Measurements from ENCODE around the gene ARL5C.
A peak's percentile ranks its signal among the peaks of the same experiment; 100 is the strongest.
"Not testable (repeated sequence)": the region's sequence is repeated elsewhere in the genome, so short reads cannot be mapped to it uniquely, and the experiment has no call there.

Gene ARL5C

DNA sequence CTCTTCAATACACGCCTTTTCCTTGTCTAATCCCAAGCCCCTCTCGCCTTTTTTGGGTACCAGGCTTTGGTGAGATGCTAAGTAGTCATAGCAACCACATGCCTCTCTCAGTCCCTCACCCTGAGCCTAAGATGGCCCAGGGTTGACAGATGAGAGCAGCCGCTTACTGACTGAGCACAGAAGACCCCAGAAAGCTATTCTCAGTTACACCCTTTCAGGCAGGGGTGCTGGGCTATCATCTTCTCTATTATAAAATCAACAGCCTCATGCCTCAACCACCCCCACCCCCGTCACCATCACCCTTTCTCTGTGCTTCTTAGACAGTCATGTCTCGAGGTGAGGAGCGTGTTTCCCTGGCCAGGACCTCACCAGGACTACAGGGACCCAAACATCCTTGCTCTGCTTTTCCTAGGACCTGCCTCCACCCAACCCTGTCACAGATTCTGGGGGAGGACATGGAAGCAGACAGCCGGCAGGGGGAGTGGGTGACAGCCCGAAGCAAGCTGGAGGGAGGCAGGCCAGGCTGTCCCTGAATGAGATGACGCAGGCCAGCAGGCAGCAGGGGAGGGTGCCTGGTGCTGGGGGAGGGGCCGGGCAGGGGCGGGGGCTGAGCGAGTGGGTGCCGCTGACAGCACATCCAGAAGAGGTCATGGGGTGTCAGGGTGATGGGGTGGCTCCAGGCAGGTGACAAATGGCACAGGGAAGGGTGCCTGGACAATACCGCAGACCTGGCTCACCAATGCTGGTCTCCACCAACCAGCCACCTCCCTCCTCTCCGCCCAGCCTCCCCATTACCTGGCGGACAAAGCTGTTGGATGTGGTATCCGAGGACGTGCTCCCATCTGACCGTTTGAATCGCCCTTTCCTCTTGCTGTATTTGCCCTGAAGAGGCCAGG is 28.4 kb upstream of the ARL5C start:
- DNase-seq, result no peak

DNA sequence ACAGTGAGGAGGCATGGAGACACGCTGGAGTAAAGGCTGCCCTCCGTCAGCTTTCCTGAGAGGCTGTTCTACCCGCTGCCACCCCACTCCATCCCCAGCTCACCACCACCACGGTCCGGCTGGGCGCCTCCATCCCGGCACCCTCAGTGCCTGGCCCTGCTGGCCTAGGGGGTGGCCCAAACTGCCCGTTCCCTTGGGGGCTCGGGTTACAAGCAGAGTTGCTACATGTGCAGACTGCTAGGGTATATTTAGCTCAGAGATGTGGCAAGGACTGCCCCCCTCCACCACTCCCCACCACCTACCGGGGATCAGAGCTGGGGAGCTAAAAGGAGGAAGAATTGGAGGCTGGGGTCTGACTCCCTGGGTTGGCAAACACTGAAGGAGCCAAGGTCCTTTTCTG is 27.4 kb upstream of the ARL5C start:
- no peak for DNase-seq

DNA sequence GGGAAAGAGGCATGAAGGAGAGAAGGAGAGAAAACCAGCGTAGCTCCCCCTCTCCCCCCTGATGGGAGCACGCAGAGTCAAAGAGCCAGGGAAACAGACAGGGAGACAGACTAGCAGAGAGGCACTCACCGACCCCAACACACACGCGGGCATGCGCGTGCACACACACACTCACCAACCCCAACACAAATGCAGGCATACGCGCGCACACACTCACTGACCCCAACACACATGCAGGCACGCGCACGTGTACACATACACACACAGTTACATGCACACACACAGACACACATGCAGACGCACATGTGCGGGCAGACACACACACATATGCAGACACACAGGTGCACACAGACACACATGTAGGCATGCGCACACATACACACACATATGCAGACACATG is 26.9 kb upstream of the ARL5C start:
- no peak for DNase-seq

DNA sequence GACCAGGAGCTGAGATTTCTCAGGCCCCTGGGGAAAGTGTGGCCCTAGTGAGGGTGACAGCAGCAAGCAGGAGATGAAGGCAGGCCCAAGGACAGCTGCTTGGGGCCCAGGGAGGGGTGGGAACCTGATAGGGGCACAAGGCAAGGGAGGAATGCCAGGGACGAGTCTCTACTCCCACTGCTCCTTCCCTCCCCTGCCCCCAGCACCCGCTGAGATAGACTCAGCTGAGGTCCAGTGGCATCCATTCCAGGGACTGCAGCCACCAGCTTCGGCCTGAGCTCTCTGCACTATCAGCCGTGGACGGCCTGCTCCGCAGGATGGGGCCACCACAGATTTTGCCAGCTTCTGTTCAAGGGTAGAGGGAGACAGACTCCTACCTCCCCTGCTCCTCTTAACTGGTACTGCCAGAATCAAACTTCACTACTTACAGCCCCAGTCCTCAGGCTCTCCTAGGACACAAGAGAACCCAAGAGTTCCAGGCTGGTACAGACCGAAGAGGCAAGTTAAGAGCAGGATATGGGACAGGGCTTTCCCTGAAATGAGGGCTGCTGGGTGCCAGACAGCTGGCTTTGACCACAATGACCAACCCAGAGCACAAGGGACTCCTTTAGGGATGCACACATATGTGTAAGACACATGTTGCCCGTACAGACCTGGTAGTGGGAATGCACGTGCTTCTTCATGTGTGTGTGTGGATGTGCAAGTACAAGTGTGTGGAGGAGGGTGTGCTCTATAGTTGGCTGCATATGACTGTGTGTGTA is 26.0 kb upstream of the ARL5C start:
- no peak for DNase-seq

DNA sequence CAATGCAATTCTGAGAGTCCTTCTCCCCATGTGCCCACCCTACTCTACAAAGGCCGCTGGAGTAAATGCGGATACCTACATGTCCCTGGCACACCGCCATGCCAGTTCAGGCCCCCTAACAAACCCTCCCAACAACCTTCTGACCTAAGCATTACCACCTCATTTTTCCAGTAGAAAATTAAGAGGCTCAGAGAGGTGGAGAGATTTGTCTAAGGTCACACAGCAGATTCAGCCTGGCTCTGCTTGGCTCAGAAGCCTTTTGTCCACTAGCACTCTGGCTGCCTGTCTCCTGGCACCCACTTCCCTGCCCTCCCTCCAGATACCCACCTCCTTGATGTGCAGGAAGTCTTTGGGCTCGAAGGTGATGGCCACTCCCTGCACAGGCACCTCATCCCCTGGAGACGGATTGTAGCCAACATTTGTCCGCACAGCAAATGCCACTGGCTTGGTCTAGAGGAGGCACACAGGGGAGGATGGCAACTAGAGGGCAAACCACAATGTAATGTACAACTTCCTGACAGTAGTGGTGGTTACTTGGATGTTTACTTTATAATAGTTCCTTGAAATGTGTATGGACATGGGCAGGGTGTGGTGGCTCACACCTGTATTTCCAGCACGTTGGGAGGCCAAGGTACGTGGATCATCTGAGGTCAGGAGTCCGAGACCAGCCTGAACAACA is 21.3 kb upstream of the ARL5C start:
- no peak for DNase-seq

DNA sequence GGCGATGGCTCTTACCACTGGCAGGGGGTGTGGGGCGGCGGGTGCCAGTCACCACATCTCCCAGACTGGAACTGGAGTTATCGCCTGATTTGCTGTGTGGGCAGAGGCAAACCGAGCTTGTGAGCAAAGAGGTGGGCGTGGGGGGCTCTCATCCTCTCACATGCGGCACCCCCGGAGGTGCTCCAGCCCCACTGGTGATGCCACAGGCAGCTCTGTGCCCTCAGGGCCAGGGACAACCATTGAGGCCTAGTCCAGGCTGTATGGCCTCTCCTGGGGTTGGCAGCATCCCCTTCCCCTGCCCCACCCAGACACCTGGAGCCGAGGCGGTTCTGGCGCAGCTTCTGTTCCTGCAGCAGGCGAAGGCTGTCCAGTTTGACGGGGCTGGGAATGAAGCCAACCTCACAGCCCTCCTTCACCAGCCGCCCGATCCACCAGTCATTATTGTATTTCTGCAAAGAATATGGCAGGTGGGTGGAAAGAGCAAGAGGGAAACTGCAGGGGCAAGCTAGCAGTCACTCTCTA is 20.6 kb upstream of the ARL5C start:
- DNase-seq, result no peak

DNA sequence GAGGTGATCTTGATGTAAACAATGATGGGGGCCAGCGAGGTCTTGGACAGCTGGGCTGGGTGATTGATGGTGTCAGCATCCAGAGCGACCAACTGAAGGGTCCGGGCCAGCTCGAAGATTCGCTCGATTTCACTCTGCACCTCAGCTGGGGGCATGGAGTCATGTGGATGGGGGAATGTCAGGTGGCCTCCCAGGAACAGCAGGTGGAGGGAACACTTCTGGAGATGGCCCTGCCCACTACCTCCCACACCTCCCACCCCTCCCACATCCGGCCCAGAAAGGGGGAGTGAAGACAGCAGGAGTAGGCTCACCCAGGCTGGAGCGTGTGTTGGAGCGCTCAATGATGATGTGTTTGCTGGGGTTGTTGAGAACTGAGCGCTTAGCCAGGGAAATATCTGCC is 17.8 kb upstream of the ARL5C start:
- DNase-seq, result no peak

DNA sequence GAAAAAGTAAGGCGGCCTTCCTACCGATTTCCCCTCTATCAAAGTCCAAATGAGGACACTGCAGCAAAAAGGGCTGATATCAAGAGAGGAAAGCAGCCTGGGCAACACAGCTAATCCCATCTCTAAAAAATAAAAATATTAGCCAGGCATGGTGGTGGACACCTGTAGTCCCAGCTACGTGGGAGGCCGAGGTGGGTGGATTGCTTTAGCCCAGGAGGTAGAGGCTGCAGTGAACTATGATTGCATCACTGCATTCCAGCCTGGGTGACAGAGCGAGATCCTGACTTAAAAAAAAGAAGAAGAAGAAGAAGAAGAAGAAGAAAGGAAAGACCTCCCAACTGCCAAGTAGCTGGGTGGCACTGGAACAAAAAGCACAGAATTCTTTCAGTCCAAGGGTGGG is 17.1 kb upstream of the ARL5C start:
- DNase-seq, result no peak

DNA sequence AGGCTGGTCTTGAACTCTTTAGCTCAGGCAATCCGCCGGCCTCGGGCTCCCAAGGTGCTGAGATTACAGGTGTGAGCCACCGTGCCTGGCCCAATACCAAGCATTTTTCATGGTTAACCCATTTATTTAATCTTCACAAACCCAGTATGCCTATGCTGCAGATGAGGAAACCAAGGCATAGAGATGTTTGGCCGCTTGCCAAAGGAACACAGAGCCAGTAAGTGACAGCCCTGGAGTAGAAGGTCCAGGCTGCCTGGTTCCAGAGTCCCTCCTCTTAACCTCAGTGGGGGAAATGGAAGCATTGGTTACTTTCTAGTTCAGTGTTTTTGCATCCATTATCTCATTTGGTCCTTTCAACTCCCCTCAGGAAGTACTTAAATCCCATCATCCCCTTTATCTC is 15.3 kb upstream of the ARL5C start:
- DNase-seq, result no peak

DNA sequence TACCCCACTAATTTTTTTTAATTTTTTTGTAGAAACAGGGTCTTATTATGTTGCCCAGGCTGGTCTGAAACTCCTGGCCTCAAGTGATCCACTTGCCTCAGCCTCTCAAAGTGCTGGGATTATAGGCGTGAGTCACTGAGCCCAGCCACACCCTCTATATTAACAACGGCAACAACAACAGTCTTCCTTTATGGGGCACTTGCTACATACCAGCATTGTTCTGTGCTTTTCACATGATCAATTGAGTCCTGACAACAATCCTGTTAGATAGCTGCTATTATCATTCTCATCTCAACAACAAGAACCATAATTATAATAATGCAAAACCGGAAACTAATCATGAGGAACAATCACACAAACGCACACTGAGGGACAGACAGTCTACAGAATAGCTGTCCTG is 12.6 kb upstream of the ARL5C start:
- no peak for DNase-seq

DNA sequence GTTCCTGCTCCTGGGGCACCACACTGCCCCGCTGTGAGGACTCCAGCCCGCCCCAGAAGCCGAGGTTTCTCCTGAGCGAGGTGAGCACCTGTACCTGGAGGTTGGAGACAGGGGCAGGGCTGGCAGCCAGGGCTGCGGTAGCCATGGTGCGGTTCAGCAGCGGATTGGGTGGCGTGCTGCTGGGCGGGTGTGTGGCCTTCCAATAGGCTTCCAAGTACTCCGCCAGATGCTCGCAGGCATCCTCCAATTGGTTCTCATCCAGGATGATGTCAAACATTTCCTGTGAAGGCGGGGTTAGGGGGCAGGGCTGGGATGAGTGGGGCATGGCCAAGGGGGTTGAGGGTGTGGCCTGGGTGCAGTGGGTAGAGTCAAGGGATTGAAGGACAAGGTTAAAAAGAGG is 11.3 kb upstream of the ARL5C start:
- peak in 1 of 3 experiments; percentile 5 for DNase-seq

DNA sequence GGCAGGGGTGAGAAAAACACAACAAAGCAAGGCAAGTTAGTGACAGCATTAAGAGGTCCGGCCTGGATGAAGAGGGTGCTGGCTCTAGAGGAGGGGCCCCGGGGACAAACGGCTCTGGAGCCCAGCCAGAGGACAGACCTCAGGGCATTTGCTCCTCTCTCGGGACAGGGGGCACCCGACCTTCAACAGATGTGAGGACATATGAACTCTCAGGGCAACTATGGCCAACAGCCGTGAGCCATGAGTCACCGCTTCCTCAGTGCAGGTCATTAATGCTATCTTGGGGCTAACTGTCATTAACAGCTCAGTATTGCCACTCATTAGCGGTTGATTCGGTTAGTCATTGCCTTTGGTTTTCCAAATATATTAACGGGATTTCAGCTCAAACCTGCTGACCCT is 9.7 kb upstream of the ARL5C start:
- no peak for DNase-seq

DNA sequence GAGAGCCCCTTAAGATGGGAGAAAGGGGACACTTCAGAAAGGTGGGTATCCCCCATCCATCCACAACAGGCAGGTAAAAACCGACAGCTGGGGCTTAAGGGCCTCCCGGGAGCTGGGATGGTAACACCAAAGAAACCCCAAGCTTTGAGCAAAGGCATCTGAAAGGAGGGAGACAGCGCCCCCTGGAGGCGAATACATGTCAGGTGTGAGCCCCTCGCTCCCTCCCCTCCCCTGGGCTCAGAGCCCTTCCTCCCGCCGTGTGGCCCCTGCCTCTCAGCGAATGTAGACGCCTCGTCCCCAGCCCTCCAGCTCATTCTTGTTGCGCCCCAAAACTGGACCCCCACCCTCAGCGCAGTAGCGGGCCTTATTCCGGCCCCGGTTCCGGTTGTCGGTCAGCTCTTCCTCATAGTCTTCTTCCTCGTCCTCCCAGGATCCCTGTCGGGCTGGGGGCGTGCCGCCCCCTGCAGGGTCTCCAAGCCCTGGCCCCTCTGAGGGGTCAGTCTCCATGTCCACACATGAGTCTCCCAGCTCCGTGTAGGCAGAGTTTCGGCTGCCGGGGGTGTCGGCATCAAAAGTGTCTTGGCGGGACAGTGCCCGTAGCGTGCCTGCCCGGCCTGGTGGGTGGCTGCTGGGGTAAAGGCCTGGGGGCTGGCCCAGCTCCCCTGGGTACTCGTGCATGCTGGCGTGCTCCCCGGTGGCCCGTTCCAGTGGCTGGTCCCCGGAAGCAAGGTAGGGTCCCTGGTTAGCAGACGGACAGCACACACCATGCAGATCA is 9.1 kb upstream of the ARL5C start:
- DNase-seq, result peak in 2 of 3 experiments; percentile 32 to 59

DNA sequence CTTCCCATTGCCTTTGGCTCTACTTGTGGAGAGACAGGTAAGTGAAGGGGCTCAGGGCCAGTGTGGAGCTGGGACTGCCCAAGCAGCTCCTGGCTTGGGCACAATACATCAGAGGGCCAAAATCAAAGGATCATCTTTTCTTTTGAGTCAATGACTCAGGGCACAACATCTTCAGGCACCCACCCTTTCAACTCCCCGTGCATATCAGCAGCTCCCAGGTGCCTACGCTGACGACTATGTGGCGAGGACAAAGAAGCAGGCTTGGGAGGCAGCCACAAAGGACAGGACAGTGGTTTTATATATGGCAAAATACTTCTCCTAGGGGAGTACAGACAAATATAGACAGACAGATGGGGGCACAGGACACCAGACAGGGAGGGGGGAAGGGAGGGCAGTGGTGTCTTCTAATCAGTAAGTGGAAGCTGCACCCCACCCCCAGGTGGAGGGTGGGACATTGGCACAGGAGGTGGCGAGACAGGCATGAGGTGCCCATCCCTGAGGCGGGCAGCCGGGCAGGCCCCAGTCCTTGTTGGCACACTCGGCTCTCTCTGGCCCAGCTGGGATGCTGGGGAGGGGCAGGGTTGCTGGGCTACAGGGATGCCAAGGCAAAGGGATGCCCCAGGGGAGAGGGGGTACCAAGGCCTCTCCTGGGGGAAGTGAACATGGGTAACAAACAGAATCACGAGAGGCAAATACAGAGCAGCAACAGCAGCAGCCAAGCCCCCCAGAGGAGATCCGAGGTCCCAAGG is 7.7 kb upstream of the ARL5C start:
- no peak for DNase-seq

DNA sequence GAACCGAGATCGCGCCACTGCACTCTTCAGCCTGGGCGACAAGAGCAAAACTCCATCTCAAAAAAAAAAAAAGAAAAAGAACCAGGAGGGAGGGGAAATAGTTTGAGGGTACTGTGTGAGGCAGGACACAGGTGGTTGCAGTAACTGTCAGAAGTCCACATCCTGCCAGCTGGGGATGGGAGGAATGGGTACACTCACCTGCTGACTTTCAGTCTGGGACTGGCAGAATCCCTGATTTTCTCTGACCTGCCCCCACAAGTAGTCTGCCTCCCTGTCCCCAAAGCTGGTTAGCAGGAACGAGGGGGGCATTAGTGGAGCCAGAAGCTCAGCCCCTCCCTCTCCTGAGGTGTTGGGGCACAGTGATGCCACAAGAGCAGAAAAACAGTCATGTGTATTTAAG is 7.1 kb upstream of the ARL5C start:
- no peak for DNase-seq

DNA sequence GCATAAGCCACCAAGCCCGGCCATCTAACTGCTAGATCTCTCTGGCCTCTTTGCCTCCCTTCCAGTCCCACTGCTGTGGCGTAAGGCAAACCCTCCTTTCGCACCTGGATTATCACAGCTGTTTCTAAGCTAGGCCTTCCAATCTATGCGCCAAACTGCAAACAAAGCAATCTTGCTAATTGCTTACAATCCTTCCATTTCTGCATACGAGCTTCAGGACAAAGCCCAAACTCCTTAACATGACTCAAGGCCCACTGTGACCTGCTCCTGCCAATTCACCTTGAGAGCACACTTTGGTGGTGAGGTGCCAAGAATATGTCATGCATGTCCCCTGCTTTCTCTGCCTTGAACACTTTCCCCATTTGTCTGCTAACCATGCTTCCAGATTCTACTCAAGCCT is 6.0 kb upstream of the ARL5C start:
- DNase-seq, result no peak

DNA sequence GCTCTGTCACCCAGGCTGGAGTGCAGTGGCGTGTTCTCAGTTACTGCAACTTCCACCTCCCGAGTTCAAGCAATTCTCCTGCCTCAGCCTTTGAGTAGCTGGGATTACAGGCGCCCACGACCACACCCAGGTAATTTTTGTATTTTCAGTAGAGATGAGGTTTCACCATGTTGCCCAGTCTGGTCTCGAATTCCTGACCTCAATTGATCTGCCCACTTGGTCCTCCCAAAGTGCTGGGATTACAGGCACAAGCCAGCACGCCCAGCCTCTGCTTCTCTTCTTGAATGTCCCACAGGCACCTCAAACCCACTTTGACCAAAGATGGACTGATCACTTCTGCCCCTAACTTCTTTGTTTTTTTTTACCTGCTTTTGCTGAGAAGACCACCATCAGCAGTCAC is 4.6 kb upstream of the ARL5C start:
- no peak for DNase-seq

DNA sequence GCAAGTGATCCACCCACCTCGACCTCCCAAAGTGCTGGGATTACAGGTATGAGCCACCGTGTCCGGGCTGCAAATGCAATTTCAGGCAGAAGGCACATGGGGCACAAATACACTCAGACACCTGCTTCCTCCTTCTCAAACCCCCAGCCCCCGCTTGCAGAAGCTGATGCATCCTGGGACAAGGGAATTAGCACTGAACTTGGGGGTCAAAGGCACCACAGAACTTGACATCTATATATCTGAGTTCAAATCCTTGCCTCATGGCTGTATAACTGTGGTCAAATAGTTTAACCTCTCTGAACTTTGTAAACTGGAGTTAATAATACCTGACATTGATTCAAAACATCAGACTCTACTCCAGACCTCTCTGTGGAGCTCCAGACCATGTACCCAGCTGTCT is 4.1 kb upstream of the ARL5C start:
- no peak for DNase-seq

DNA sequence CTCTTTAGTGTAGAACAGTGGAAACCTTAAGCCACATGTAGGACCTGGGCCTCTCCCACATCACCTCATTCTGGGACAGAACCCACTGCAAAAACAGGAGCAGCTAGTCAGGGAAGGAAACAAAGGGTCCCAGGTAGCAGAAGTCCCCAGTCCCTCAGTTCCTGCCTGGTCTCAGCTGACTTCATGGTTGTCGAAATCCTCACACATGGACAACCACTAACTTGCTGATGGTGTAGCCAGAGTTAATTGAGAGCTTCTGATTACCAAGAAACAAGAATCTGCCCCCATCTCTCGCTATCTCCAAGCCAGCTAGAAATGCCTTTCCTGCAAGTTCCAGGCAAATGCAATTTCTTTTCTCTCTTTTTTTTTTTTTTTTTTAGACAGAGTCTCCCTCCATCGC is 3.6 kb upstream of the ARL5C start:
- no peak for DNase-seq

DNA sequence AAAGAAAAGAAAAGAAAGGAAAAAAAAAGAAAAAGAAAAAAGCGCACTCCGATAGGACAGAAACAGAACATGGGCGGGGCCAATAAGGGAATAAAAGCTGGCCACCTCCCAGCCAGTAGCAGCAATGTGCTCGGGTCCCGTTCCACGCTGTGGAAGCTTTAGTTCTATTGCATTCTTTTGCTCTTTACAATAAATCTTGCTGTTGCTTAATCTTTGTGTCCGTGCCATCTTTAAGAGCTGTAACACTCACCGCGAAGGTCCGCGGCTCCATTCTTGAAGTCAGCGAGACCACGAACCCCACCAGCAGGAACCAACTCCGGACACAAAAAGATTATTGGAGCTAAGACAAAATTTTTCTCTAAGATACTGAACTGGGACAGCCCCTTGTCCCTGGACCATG is 3.1 kb upstream of the ARL5C start:
- no peak for DNase-seq

DNA sequence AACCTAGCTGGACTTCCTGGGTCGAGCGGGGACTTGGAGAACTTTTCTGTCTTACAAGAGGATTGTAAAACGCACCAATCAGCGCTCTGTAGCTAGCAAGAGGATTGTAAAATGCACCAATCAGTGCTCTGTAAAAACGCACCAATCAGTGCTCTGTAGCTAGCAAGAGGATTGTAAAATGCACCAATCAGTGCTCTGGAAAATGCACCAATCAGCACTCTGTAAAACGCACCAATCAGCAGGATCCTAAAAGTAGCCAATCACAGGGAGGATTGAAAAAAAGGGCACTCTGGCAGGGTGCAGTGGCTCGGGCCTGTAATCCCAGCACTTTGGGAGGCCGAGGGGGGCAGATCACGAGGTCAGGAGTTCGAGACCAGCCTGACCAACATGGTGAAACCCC is 2.5 kb upstream of the ARL5C start:
- not testable (repeated sequence) for DNase-seq

DNA sequence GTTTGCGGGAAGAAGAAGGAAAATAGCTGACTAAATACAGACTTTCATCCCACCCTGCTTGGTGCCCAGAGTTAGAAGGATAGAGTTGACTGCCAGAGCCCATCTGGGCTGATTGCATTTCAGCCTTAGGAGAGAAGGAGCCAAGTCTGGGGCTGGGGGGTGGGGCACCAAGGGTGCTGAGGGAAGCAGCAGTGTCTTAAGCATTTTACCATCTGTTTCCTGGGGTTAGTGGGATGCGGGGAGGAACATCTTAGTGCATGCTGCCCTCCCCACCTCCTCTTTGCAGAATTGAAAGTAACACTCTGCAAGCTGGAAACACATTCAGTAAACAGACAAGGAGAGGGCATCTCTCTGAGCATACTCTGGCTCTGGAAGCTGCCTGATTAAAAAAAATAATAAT is 1.5 kb upstream of the ARL5C start:
- DNase-seq, result no peak
